Prostate gland (tissue), 2 donors: ENCODE data around the gene RNF213. TPM values are rescaled to one million over a fixed set of nuclear protein-coding genes. Genes with fewer than 3 reads are reported as not detected.

Source experiments
- DNase-seq: peaks from one replicate; pipeline ENCODE4 v3.0.0-alpha.2; 2019; ENCODE audit warnings: low spot score
- H3K27ac ChIP-seq, 2 donors: fragments of 200-600 bp; sonication (generic); 2 replicates each; pipeline ENCODE4 v1.5.1; 2017 to 2019
- H3K27me3 ChIP-seq: fragments of 200-600 bp; sonication (generic); replicated peaks from 2 replicates; pipeline ENCODE4 v1.5.1; 2019; ENCODE audit not compliant: insufficient read depth
- H3K36me3 ChIP-seq, 2 donors: fragments of 200-600 bp; sonication (generic); 1 replicate in 1 of 2; 2 replicates in 1 of 2; pipeline versions ENCODE4 v1.5.1 to v1.8.1; 2017 to 2019
- H3K4me1 ChIP-seq: fragments of 200-600 bp; sonication (generic); replicated peaks from 2 replicates; pipeline ENCODE4 v1.5.1; 2019
- H3K4me3 ChIP-seq, 2 donors: fragments of 200-600 bp; sonication (generic); 2 replicates each; pipeline ENCODE4 v1.5.1; 2017 to 2019
- H3K9me3 ChIP-seq: fragments of 200-600 bp; sonication (generic); 2 replicates; pipeline ENCODE4 v1.5.1; 2017
- POLR2A ChIP-seq: fragments of 450-650 bp; IDR thresholded peaks from one replicate; pipeline ENCODE4 v1.6.1; 2016; ENCODE audit warnings: antibody characterized with exemption, mild to moderate bottlenecking
- POLR2AphosphoS5 ChIP-seq: sonication (generic); formaldehyde crosslinking; IDR thresholded peaks from one replicate; pipeline ENCODE4 v1.6.1; 2017; ENCODE audit warnings: antibody characterized with exemption
- WGBS: methylation state at CpG from one replicate; pipeline ENCODE4 v1.1.5; 2018; 5-methylcytosine and 5-hydroxymethylcytosine counted together
- intact Hi-C: fragments of 100-400 bp; cut with DNase I; formaldehyde crosslinking; loops from one replicate; pipeline ENCODE4 v1.14.2; 2022
- total RNA-seq, 2 donors: library from RNA; depleted of rRNA; stranded (reverse); fragments of >200 nt; gene quantifications; one replicate each; pipeline ENCODE4 v1.1.0, GENCODE V29; 2016
- TF ChIP-seq, protein P1 (sequence below), 4 experiments: fragments of 200-600 bp in 2 of 4; fragments of 450-650 bp in 2 of 4; sonication (generic) in 2 of 4; IDR thresholded peaks; 1 replicate in 3 of 4; 2 replicates in 1 of 4; pipeline ENCODE4 v1.5.1; 2016 to 2019; ENCODE audit warnings: antibody characterized with exemption in 4 of 4, mild to moderate bottlenecking in 2 of 4, moderate library complexity in 2 of 4

Gene RNF213
- total RNA-seq, 2 donors from 2014 or later = 57.7 to 112 TPM

DNA sequence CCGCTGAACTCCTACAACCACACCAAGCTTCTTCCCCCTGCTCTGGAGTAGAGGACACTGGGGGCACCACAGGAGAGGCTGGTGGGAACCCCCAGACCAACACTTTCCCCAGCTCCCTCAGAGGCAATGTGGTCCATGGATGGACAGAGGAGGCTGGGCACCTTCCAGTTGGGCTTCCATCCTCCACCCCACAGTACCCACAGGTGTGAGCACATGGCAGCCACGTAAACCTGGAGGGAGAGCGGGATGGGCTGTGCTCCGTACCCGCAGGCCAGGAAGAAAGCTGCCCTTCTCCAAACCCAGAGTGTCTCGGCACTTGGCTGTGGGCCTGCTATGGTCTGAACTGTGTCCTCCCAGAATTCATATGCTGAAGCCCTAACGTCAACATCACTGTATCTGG lies 42.3 kb upstream of the RNF213 start:
- no peaks in the 10 kb centered on the region for H3K36me3 ChIP-seq
- no peaks in the 10 kb centered on the region for H3K9me3 ChIP-seq
- intact Hi-C loops = no loop called here
- TF ChIP-seq, protein P1, sequence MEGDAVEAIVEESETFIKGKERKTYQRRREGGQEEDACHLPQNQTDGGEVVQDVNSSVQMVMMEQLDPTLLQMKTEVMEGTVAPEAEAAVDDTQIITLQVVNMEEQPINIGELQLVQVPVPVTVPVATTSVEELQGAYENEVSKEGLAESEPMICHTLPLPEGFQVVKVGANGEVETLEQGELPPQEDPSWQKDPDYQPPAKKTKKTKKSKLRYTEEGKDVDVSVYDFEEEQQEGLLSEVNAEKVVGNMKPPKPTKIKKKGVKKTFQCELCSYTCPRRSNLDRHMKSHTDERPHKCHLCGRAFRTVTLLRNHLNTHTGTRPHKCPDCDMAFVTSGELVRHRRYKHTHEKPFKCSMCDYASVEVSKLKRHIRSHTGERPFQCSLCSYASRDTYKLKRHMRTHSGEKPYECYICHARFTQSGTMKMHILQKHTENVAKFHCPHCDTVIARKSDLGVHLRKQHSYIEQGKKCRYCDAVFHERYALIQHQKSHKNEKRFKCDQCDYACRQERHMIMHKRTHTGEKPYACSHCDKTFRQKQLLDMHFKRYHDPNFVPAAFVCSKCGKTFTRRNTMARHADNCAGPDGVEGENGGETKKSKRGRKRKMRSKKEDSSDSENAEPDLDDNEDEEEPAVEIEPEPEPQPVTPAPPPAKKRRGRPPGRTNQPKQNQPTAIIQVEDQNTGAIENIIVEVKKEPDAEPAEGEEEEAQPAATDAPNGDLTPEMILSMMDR (IDR thresholded peaks at IDR 0.05) = no peak
- TF ChIP-seq POLR2A = no peak
- no peak for TF ChIP-seq POLR2AphosphoS5
- no peak overlapping the region for H3K4me3 ChIP-seq
- DNase-seq = no peak
- no peak overlapping the region for H3K27ac ChIP-seq
- H3K4me1 ChIP-seq = peaks cover 4% of the 10 kb centered on the region
- no peaks in the 10 kb centered on the region for H3K27me3 ChIP-seq
- WGBS = 78% methylated on average over 7 of the region's 7 CpGs

DNA sequence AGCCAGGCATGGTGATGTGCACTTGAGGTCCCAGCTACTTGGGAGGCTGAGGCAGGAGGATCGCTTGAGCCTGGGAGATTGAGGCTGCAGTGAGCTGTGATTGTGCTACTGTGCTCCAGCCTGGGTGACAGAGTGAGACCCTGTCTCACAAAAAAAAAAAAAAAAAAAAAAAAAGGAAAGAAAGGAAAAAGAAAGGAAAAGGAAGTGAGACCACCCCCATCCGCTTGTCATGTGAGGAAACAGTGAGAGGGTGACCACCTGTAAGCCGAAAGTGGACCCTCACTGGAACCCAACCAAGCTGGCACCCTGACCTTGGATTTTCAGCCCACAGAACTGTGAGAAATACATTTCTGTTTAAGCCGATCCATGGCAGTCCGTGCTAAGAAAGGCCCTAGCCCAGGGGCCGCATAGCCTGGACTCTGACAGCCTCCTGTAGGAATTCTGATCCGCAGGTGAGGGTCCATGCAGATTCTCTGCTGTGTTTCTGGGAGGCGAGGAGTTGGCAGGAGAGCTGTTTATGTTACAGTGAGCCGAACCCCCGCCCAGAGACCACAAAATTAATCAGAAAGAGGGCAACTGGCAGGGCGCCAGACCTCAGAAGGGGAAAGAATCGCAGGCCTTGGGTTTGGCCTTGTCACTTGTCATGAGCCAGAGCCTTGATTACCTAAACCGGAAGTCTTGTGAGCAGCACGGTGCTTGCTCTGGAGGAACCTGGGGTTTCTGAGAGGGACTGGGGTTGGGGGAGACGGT lies 41.5 kb upstream of the RNF213 start:
- no peaks in the 10 kb centered on the region for H3K36me3 ChIP-seq
- peaks cover 4% of the 10 kb centered on the region for H3K4me1 ChIP-seq
- 33% methylated on average over 15 of the region's 15 CpGs for WGBS
- TF ChIP-seq, protein P1 (IDR thresholded peaks at IDR 0.05) = no peak
- TF ChIP-seq POLR2A (no peak), POLR2AphosphoS5 (peak; percentile 61)
- no peaks in the 10 kb centered on the region for H3K27me3 ChIP-seq
- DNase-seq = peak; percentile 54
- intact Hi-C loops = no loop called here
- no peaks in the 10 kb centered on the region for H3K9me3 ChIP-seq
- peak overlapping the region; percentile 82 to 91 for H3K27ac ChIP-seq
- H3K4me3 ChIP-seq = peak overlapping the region; percentile 96 to 97

DNA sequence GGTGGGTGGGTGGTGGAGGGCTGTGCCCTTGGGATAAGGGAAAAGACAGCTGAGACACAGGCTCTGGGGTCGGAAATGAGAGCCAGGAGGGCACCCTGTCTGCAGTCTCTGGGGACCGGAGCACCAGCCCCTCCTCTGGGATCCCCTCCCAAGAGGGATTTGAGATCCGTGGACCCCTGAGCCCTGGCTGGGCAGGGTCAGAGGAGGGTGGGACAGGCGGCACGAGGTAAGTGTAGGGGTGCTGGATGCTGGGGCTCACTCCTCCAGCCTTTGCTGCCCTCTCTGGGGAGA lies 40.9 kb upstream of the RNF213 start:
- H3K4me1 ChIP-seq = peaks cover 4% of the 10 kb centered on the region
- intact Hi-C loops = loop anchor here (10.0 kb wide), 1 partner anchor 215 kb away; no protein-coding TSS in a partner anchor
- DNase-seq = no peak
- TF ChIP-seq, protein P1 (IDR thresholded peaks at IDR 0.05) = no peak
- TF ChIP-seq POLR2AphosphoS5 (no peak), POLR2A (no peak)
- WGBS = 6% methylated on average over 5 of the region's 5 CpGs
- H3K27me3 ChIP-seq = no peaks in the 10 kb centered on the region
- no peaks in the 10 kb centered on the region for H3K36me3 ChIP-seq
- no peaks in the 10 kb centered on the region for H3K9me3 ChIP-seq
- peak overlapping the region; percentile 82 to 91 for H3K27ac ChIP-seq
- H3K4me3 ChIP-seq = peak overlapping the region; percentile 96 to 97

DNA sequence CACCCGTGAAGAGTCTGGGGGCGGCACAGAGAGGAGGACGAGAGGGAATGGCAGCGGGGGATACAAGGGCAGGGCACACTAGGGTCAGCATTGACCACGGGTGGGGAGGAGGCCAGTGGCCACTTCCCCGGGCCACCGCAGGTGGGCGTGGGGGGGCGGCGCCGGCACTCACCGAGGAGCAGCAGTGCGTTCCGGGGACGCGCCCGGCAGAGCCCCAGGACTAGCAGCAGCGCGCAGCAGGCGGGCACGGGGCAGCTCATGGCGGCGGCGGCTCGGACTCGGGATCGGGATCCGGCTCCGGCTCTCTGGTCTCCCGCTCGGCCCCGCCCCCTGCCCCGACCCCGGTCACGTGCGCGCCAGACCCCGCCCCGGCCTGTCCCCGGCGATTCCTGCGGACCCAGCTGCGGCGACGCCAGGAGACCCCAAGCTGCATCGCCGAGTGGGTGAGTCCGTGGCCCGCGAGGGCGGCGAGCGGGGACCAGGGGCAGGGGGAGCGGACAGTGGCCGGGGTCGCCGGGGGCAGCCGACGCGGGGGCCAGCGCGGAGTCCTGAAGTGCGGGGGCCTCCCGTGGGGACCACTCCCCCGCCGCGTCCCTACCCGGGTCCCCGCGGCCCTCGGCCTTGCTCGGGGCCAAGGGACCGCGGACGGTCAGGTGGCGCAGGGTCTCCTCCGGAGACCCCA lies 40.5 kb upstream of the RNF213 start, which contains the start of the genes SGSH and SLC26A11:
TSS of gene SGSH (minus strand) at position 280 of the 682 bp plus-strand sequence. CDS start at position 260, 20 bp downstream.
TSS of gene SLC26A11 (plus strand) at position 374 of the 682 bp plus-strand sequence. CDS start 1,134 bp downstream, outside the sequence.
- peaks cover 4% of the 10 kb centered on the region for H3K4me1 ChIP-seq
- DNase-seq = peak; percentile 79
- intact Hi-C loops = loop anchor here (10.0 kb wide), 1 partner anchor 215 kb away; no protein-coding TSS in a partner anchor
- no peaks in the 10 kb centered on the region for H3K9me3 ChIP-seq
- peak within 1 kb of the TSS; percentile 82 to 91 for H3K27ac ChIP-seq
- H3K4me3 ChIP-seq = peak within 1 kb of the TSS; percentile 96 to 97
- TF ChIP-seq, protein P1 (IDR thresholded peaks at IDR 0.05) = peak in 1 of 4 experiments; percentile 19
- TF ChIP-seq POLR2AphosphoS5 = no peak
- TF ChIP-seq POLR2A = peak; percentile 68
- no peaks in the 10 kb centered on the region for H3K36me3 ChIP-seq
- no peaks in the 10 kb centered on the region for H3K27me3 ChIP-seq
- 0% methylated on average over 17 of the region's 77 CpGs for WGBS
